ENCODE data around the gene VPS13D. TPM values are rescaled to one million over a fixed set of nuclear protein-coding genes. Genes with fewer than 3 reads are reported as not detected.
A peak's percentile ranks its signal among the peaks of the same experiment; 100 is the strongest.

The VPS13D gene
- total and polyA plus RNA-seq, 2 donors from 2014 or later, result 19.4 to 75.8 TPM

DNA sequence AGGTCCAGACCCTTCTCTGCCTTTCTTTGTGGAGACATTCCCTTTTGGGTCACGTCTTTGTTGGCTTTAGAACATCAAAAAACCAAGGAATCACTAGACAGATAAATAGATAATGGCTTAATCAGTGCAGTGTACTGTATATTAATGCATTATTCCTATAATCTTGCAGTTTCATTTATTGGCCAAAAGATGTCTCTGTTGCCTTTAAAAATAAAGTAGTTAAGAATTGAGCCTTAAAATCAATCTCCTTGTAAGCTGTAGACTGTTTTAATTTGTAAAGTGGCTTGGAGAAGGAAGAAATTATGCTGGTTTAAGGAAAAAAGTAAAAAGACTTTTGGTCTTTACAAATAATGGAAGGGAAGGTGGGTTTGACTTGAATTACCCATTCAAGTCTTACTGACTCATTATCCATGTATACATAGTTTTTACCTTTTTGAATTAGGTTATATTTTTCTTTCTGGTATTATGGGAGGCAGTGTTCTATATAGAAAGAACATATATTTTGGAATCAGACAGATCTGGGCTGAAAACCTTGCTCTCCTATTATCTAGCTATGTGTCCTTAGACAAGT lies 84.6 kb downstream of the VPS13D start:
- H3K36me3 ChIP-seq (ENCODE audit: control insufficient read depth in 2 of 3, insufficient read depth in 3 of 3, low read length in 3 of 3), result peaks cover 2 to 49% (median 25%) of the 10 kb centered on the region in 3 donors
- no peaks in the 10 kb centered on the region for H3K4me1 ChIP-seq (ENCODE audit: control insufficient read depth in 2 of 3, insufficient read depth in 2 of 3, low read depth in 1 of 3, low read length in 3 of 3)
- intact Hi-C loops (cut with DNase I), result loop anchor here (10.0 kb wide), 1 partner anchor 340 kb away; no protein-coding TSS in a partner anchor
- no peaks in the 10 kb centered on the region for H3K27me3 ChIP-seq (ENCODE audit: control insufficient read depth, insufficient read depth, low read length)
- no peak overlapping the region for H3K9ac ChIP-seq (ENCODE audit: low read length in 3 of 3)
- H3K27ac ChIP-seq (ENCODE audit: low read depth in 2 of 2, low read length in 2 of 2), result no peak overlapping the region
- FAIRE-seq (no peak), DNase-seq (peak in 2 of 5 donors; percentile 50 to 56)
- H3K4me3 ChIP-seq (ENCODE audit: low read length in 3 of 3), result no peak overlapping the region
- no peaks in the 10 kb centered on the region for H3K9me3 ChIP-seq (ENCODE audit: control insufficient read depth in 2 of 3, insufficient read depth in 1 of 3, low read length in 3 of 3)
- TF ChIP-seq, protein P1, sequence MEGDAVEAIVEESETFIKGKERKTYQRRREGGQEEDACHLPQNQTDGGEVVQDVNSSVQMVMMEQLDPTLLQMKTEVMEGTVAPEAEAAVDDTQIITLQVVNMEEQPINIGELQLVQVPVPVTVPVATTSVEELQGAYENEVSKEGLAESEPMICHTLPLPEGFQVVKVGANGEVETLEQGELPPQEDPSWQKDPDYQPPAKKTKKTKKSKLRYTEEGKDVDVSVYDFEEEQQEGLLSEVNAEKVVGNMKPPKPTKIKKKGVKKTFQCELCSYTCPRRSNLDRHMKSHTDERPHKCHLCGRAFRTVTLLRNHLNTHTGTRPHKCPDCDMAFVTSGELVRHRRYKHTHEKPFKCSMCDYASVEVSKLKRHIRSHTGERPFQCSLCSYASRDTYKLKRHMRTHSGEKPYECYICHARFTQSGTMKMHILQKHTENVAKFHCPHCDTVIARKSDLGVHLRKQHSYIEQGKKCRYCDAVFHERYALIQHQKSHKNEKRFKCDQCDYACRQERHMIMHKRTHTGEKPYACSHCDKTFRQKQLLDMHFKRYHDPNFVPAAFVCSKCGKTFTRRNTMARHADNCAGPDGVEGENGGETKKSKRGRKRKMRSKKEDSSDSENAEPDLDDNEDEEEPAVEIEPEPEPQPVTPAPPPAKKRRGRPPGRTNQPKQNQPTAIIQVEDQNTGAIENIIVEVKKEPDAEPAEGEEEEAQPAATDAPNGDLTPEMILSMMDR (IDR thresholded peaks at IDR 0.05; ENCODE audit: borderline replicate concordance, extremely low read depth, insufficient read depth), result peak; percentile 49

DNA sequence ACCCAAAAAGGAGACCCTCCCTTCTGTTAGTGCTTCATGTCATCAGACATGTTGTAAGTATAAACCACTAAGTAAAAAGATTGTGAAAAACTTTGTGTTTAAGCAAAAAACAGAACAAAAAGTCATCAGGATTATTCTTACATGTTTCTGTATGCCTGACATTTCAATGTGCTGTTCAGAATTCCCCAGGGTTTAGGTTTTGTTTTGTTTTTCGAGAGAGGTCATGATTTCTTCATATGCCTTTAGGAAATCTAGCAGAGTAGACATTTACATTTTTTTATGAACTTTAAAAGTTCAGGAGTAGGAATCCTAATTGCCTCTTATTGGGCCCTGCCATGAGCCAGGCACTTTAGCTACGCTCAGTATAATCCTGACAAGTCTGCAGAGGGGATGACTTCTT lies 85.3 kb downstream of the VPS13D start:
- Histone ChIP-seq H3K36me3 (ENCODE audit: control insufficient read depth in 2 of 3, insufficient read depth in 3 of 3, low read length in 3 of 3) (peaks cover 2 to 52% (median 31%) of the 10 kb centered on the region in 3 donors), H3K9ac (ENCODE audit: low read length in 3 of 3) (no peak overlapping the region), H3K27ac (ENCODE audit: low read depth in 2 of 2, low read length in 2 of 2) (no peak overlapping the region), H3K4me3 (ENCODE audit: low read length in 3 of 3) (no peak overlapping the region), H3K27me3 (ENCODE audit: control insufficient read depth, insufficient read depth, low read length) (no peaks in the 10 kb centered on the region), H3K9me3 (ENCODE audit: control insufficient read depth in 2 of 3, insufficient read depth in 1 of 3, low read length in 3 of 3) (no peaks in the 10 kb centered on the region), H3K4me1 (ENCODE audit: control insufficient read depth in 2 of 3, insufficient read depth in 2 of 3, low read depth in 1 of 3, low read length in 3 of 3) (no peaks in the 10 kb centered on the region)
- intact Hi-C loops (cut with DNase I), result loop anchor here (10.0 kb wide), 1 partner anchor 340 kb away; no protein-coding TSS in a partner anchor
- TF ChIP-seq, protein P1 (IDR thresholded peaks at IDR 0.05; ENCODE audit: borderline replicate concordance, extremely low read depth, insufficient read depth), result no peak
- DNase-seq (peak in 1 of 5 donors; percentile 18), FAIRE-seq (no peak)

DNA sequence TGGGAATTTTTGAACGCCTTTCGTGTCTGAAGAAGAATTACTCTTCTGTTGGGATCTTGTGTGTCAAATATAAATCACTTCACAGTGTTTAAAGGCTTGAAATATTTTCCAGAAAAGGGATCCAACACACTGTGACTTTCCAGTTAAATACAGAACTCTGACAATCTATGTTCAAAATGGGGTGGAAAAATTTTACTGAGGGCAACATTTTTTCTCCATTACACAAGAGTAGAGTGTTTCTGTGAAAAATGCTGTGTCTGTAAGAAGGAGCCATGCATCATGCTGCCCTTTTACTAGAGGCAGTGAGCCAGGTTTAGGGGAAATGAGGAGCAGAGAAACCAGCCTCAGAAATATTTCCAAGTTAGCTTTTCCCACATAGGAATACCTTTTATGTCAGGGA lies 86.5 kb downstream of the VPS13D start:
- intact Hi-C loops (cut with DNase I), result loop anchor here (10.0 kb wide), 1 partner anchor 338 kb away; no protein-coding TSS in a partner anchor
- DNase-seq, result peak in 1 of 5 donors; percentile 53
- no peak overlapping the region for H3K27ac ChIP-seq (ENCODE audit: low read depth in 2 of 2, low read length in 2 of 2)

More for the DNA sequence above, 86.5 kb downstream of the VPS13D start:
- Histone ChIP-seq H3K36me3 (ENCODE audit: control insufficient read depth in 2 of 3, insufficient read depth in 3 of 3, low read length in 3 of 3) (peaks cover 2 to 53% (median 30%) of the 10 kb centered on the region in 3 donors), H3K4me3 (ENCODE audit: low read length in 3 of 3) (no peak overlapping the region), H3K4me1 (ENCODE audit: control insufficient read depth in 2 of 3, insufficient read depth in 2 of 3, low read depth in 1 of 3, low read length in 3 of 3) (no peaks in the 10 kb centered on the region), H3K27me3 (ENCODE audit: control insufficient read depth, insufficient read depth, low read length) (no peaks in the 10 kb centered on the region), H3K9me3 (ENCODE audit: control insufficient read depth in 2 of 3, insufficient read depth in 1 of 3, low read length in 3 of 3) (no peaks in the 10 kb centered on the region), H3K9ac (ENCODE audit: low read length in 3 of 3) (no peak overlapping the region)
- TF ChIP-seq, protein P1 (IDR thresholded peaks at IDR 0.05; ENCODE audit: borderline replicate concordance, extremely low read depth, insufficient read depth), result no peak
- FAIRE-seq, result no peak

Measured in kidney (tissue), 14 donors.